ENCODE measurements around the gene C2orf78.
"Not testable (repeated sequence)": the region's sequence is repeated elsewhere in the genome, so short reads cannot be mapped to it uniquely, and the experiment has no call there.

The C2orf78 gene

GRCh38 chr2:73783883-73784282 lies at the start of gene C2orf78:
Gene C2orf78 (plus strand): TSS chr2:73784183. CDS start chr2:73784310, 127 bp downstream.
- not testable (repeated sequence) for H3K27ac ChIP-seq; DNase-seq; H3K27me3 ChIP-seq (ENCODE audit: insufficient read depth, low read depth, severe bottlenecking); H3K4me3 ChIP-seq (ENCODE audit: low read depth, low read length); H3K36me3 ChIP-seq; H3K9me3 ChIP-seq (ENCODE audit: severe bottlenecking)

- Histone ChIP-seq H3K36me3 (peaks cover 29% of the 10 kb centered on the region), H3K4me3 (ENCODE audit: low read depth, low read length) (peak overlapping the region; percentile 100), H3K27ac (peak overlapping the region; percentile 83), H3K27me3 (ENCODE audit: insufficient read depth, low read depth, severe bottlenecking) (no peaks in the 10 kb centered on the region), H3K9me3 (ENCODE audit: severe bottlenecking) (peaks cover 9% of the 10 kb centered on the region)
- DNase-seq = no peak
- no peak for TF ChIP-seq CTCF (IDR thresholded peaks at IDR 0.05; ENCODE audit: low read depth, low read length)
These were observed 47.6 kb upstream of the C2orf78 start for GRCh38 chr2:73736378-73736777.

GRCh38 chr2:73736855-73737779 lies 46.9 kb upstream of the C2orf78 start, which contains the start of gene TPRKB:
Gene TPRKB (minus strand): TSS chr2:73737345. CDS start chr2:73734569, 2,776 bp downstream.
- Histone ChIP-seq H3K9me3 (ENCODE audit: severe bottlenecking) (peaks cover 9% of the 10 kb centered on the region), H3K27me3 (ENCODE audit: insufficient read depth, low read depth, severe bottlenecking) (no peaks in the 10 kb centered on the region), H3K27ac (peak within 1 kb of the TSS; percentile 83), H3K36me3 (peaks cover 22% of the 10 kb centered on the region), H3K4me3 (ENCODE audit: low read depth, low read length) (peak within 1 kb of the TSS; percentile 100)
- DNase-seq = peak; percentile 99
- no peak for TF ChIP-seq CTCF (IDR thresholded peaks at IDR 0.05; ENCODE audit: low read depth, low read length)

GRCh38 chr2:73739101-73739500 lies 44.9 kb upstream of the C2orf78 start:
- no peak overlapping the region for H3K4me3 ChIP-seq (ENCODE audit: low read depth, low read length)
- peaks cover 10% of the 10 kb centered on the region for H3K36me3 ChIP-seq
- H3K9me3 ChIP-seq (ENCODE audit: severe bottlenecking) = peaks cover 9% of the 10 kb centered on the region
- no peak for DNase-seq
- H3K27ac ChIP-seq = no peak overlapping the region
- TF ChIP-seq CTCF (IDR thresholded peaks at IDR 0.05; ENCODE audit: low read depth, low read length) = no peak
- H3K27me3 ChIP-seq (ENCODE audit: insufficient read depth, low read depth, severe bottlenecking) = no peaks in the 10 kb centered on the region

GRCh38 chr2:73740767-73741166 lies 43.2 kb upstream of the C2orf78 start:
- TF ChIP-seq CTCF (IDR thresholded peaks at IDR 0.05; ENCODE audit: low read depth, low read length) = no peak
- H3K4me3 ChIP-seq (ENCODE audit: low read depth, low read length) = no peak overlapping the region
- no peak overlapping the region for H3K27ac ChIP-seq
- H3K9me3 ChIP-seq (ENCODE audit: severe bottlenecking) = peaks cover 9% of the 10 kb centered on the region
- DNase-seq = no peak
- H3K36me3 ChIP-seq = peaks cover 5% of the 10 kb centered on the region
- H3K27me3 ChIP-seq (ENCODE audit: insufficient read depth, low read depth, severe bottlenecking) = no peaks in the 10 kb centered on the region

- no peak for DNase-seq
- H3K27ac ChIP-seq = no peak overlapping the region
- no peaks in the 10 kb centered on the region for H3K9me3 ChIP-seq (ENCODE audit: severe bottlenecking)
- H3K36me3 ChIP-seq = peaks cover 21% of the 10 kb centered on the region
- no peak overlapping the region for H3K4me3 ChIP-seq (ENCODE audit: low read depth, low read length)
- no peaks in the 10 kb centered on the region for H3K27me3 ChIP-seq (ENCODE audit: insufficient read depth, low read depth, severe bottlenecking)
- peak; percentile 25; the same call in 1 of the 2 replicates for TF ChIP-seq CTCF (IDR thresholded peaks at IDR 0.05; ENCODE audit: low read depth, low read length)
These were observed 37.7 kb upstream of the C2orf78 start for GRCh38 chr2:73746015-73746876.
